ENCODE measurements around the gene CDC26.

DNA sequence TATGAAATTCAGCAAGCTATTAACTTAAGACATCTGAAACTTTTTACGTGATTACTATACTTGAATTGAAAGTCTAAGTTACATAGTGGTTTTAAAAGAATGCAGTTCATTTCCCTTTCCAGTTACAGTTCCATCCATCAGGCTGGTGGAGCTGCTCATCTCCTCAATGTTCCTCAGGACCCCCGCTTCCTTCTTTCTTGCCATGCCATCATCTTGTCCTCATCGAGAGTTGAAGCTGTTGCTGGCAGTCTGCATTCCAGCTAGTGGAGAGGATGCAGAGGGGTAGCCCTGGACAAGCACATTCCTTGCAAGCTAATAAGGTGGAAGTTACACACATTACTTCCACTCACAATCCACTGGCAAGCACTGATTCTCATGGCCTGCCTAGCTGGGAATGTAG lies 36.6 kb upstream of the CDC26 start:
- no peak for TF ChIP-seq POLR2A (IDR thresholded peaks at IDR 0.05)
- TF ChIP-seq, protein P1, sequence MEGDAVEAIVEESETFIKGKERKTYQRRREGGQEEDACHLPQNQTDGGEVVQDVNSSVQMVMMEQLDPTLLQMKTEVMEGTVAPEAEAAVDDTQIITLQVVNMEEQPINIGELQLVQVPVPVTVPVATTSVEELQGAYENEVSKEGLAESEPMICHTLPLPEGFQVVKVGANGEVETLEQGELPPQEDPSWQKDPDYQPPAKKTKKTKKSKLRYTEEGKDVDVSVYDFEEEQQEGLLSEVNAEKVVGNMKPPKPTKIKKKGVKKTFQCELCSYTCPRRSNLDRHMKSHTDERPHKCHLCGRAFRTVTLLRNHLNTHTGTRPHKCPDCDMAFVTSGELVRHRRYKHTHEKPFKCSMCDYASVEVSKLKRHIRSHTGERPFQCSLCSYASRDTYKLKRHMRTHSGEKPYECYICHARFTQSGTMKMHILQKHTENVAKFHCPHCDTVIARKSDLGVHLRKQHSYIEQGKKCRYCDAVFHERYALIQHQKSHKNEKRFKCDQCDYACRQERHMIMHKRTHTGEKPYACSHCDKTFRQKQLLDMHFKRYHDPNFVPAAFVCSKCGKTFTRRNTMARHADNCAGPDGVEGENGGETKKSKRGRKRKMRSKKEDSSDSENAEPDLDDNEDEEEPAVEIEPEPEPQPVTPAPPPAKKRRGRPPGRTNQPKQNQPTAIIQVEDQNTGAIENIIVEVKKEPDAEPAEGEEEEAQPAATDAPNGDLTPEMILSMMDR (IDR thresholded peaks at IDR 0.05) = no peak

Measured in tibial nerve (tissue), 3 donors.